PC-3 (cell line): Measurements from ENCODE around the gene SSMEM1.

Experiments used
- EZH2 ChIP-seq: fragments of 300-600 bp; sonication (generic); IDR thresholded peaks from one replicate; pipeline ENCODE4 v1.6.1; 2017; ENCODE audit warnings: antibody characterized with exemption, mild to moderate bottlenecking, low read length; ENCODE audit not compliant: unreplicated experiment
- TF ChIP-seq, protein P1 (sequence below): fragments of 300-600 bp; sonication (generic); conservative IDR thresholded peaks from 2 replicates; pipeline ENCODE4 v1.5.1; 2017; ENCODE audit warnings: antibody characterized with exemption, low read depth, mild to moderate bottlenecking, low read length

DNA sequence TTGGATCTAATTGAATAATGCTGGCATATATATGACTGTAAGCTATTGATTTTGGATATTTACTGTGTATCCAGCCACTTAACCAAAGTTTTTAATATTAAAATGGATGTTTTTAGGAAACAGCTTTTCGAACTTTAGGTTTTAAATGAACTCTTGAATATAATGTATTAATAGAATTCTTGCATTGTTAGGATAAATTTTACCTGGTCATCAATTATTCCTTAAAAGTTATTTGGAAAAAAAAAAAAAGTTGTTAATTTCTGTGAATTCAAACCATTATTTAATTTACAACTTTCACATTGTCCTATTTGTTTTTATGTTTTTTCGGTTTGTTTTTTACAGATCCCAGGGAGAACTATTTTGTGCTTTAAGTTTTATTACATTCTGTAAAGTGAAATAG lies 12.3 kb upstream of the SSMEM1 start:
- TF ChIP-seq, protein P1, sequence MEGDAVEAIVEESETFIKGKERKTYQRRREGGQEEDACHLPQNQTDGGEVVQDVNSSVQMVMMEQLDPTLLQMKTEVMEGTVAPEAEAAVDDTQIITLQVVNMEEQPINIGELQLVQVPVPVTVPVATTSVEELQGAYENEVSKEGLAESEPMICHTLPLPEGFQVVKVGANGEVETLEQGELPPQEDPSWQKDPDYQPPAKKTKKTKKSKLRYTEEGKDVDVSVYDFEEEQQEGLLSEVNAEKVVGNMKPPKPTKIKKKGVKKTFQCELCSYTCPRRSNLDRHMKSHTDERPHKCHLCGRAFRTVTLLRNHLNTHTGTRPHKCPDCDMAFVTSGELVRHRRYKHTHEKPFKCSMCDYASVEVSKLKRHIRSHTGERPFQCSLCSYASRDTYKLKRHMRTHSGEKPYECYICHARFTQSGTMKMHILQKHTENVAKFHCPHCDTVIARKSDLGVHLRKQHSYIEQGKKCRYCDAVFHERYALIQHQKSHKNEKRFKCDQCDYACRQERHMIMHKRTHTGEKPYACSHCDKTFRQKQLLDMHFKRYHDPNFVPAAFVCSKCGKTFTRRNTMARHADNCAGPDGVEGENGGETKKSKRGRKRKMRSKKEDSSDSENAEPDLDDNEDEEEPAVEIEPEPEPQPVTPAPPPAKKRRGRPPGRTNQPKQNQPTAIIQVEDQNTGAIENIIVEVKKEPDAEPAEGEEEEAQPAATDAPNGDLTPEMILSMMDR, result no peak
- TF ChIP-seq EZH2, result no peak
